ENCODE results near the gene CERS1.
"Not testable (repeated sequence)": the region's sequence is repeated elsewhere in the genome, so short reads cannot be mapped to it uniquely, and the experiment has no call there.

Gene CERS1

GRCh38 chr19:18906605-18907519 is 10.9 kb upstream of the CERS1 start:
- H3K4me3 ChIP-seq (ENCODE audit: low read depth, low read length), result no peak overlapping the region
- TF ChIP-seq CTCF (IDR thresholded peaks at IDR 0.05; ENCODE audit: insufficient read depth, low read length, missing control alignments), result no peak
- CTCF ChIA-PET, result interaction anchor here (1.1 kb wide), 1 partner anchor 33 kb away, joined by 3 read pairs; no protein-coding TSS in a partner anchor
- POLR2A ChIA-PET, result no interaction called here
- DNase-seq (ENCODE audit: low read depth, low spot score), result no peak

GRCh38 chr19:18905513-18906236 is 9.7 kb upstream of the CERS1 start:
- H3K4me3 ChIP-seq (ENCODE audit: low read depth, low read length), result no peak overlapping the region
- no peak for TF ChIP-seq CTCF (IDR thresholded peaks at IDR 0.05; ENCODE audit: insufficient read depth, low read length, missing control alignments)
- CTCF ChIA-PET, result interaction anchor here (1.1 to 1.2 kb wide), 2 partner anchors 11 to 34 kb away, joined by 3 read pairs; no protein-coding TSS in a partner anchor
- POLR2A ChIA-PET, result no interaction called here
- DNase-seq (ENCODE audit: low read depth, low spot score), result no peak

- no peak for DNase-seq (ENCODE audit: low read depth, low spot score)
- no peak for TF ChIP-seq CTCF (IDR thresholded peaks at IDR 0.05; ENCODE audit: insufficient read depth, low read length, missing control alignments)
- CTCF ChIA-PET, result interaction anchor here (1.2 kb wide), 1 partner anchor 12 kb away, joined by 3 read pairs; no protein-coding TSS in a partner anchor
- H3K4me3 ChIP-seq (ENCODE audit: low read depth, low read length), result no peak overlapping the region
- POLR2A ChIA-PET, result no interaction called here
These were observed 9.1 kb upstream of the CERS1 start for GRCh38 chr19:18905058-18905456.

GRCh38 chr19:18904334-18905057 is 8.5 kb upstream of the CERS1 start:
- no peak for DNase-seq (ENCODE audit: low read depth, low spot score)
- CTCF ChIA-PET, result no interaction called here
- H3K4me3 ChIP-seq (ENCODE audit: low read depth, low read length), result no peak overlapping the region
- POLR2A ChIA-PET, result no interaction called here
- no peak for TF ChIP-seq CTCF (IDR thresholded peaks at IDR 0.05; ENCODE audit: insufficient read depth, low read length, missing control alignments)

- CTCF ChIA-PET, result interaction anchor here (1.3 kb wide), 1 partner anchor 434 kb away, joined by 3 read pairs; no protein-coding TSS in a partner anchor
- no peak for TF ChIP-seq CTCF (IDR thresholded peaks at IDR 0.05; ENCODE audit: insufficient read depth, low read length, missing control alignments)
- no peak for DNase-seq (ENCODE audit: low read depth, low spot score)
- H3K4me3 ChIP-seq (ENCODE audit: low read depth, low read length), result no peak overlapping the region
- POLR2A ChIA-PET, result no interaction called here
These were observed 7.4 kb upstream of the CERS1 start for GRCh38 chr19:18903156-18904037.

GRCh38 chr19:18902519-18902918 is 6.6 kb upstream of the CERS1 start:
- DNase-seq (ENCODE audit: low read depth, low spot score); POLR2A ChIA-PET: not testable (repeated sequence)
- CTCF ChIA-PET, result interaction anchor here (1.3 kb wide), 1 partner anchor 433 kb away, joined by 3 read pairs; no protein-coding TSS in a partner anchor

More at GRCh38 chr19:18902519-18902918, 6.6 kb upstream of the CERS1 start:
- H3K4me3 ChIP-seq (ENCODE audit: low read depth, low read length), result not testable (repeated sequence)

Data from AG04449 (cell line).